GM12873 (cell line): ENCODE results near the gene TBPL2.

ENCODE experiments used
- CTCF ChIP-seq: IDR thresholded peaks from 2 replicates; pipeline ENCODE4 v1.5.1; 2012; ENCODE audit warnings: low read depth, mild to moderate bottlenecking, moderate library complexity, low read length, control low read depth; ENCODE audit not compliant: insufficient read depth; ENCODE audit errors: missing control alignments

TBPL2 gene

GRCh38 chr14:55427439-55427838 is 13.0 kb downstream of the TBPL2 start:
- no peak for TF ChIP-seq CTCF

- TF ChIP-seq CTCF: no peak
Observed at GRCh38 chr14:55426891-55427290, 13.5 kb downstream of the TBPL2 start.

GRCh38 chr14:55425091-55425490 is 15.3 kb downstream of the TBPL2 start:
- no peak for TF ChIP-seq CTCF

GRCh38 chr14:55423969-55424368 is 16.4 kb downstream of the TBPL2 start:
- no peak for TF ChIP-seq CTCF

GRCh38 chr14:55419663-55420062 is 20.8 kb downstream of the TBPL2 start:
- no peak for TF ChIP-seq CTCF

- TF ChIP-seq CTCF: no peak
Observed at GRCh38 chr14:55418411-55418810, 22.0 kb downstream of the TBPL2 start.

- TF ChIP-seq CTCF: no peak
Observed at GRCh38 chr14:55417955-55418354, 22.5 kb downstream of the TBPL2 start.
